Upper lobe of left lung (tissue), 4 donors: Measurements from ENCODE around the gene ROMO1.
"Not testable (repeated sequence)": the region's sequence is repeated elsewhere in the genome, so short reads cannot be mapped to it uniquely, and the experiment has no call there.

Experiments
- CTCF ChIP-seq, 6 experiments: fragments of 450-650 bp in 4 of 6; fragments of 200-600 bp in 2 of 6; sonication (generic) in 2 of 6; IDR thresholded peaks; one replicate each; pipeline ENCODE4 v1.5.1; 2016 to 2019; ENCODE audit warnings: antibody characterized with exemption in 6 of 6
- POLR2A ChIP-seq, 4 donors: fragments of 450-650 bp; IDR thresholded peaks; one replicate each; pipeline ENCODE4 v1.5.1; 2016 to 2017; ENCODE audit warnings: antibody characterized with exemption in 4 of 4, mild to moderate bottlenecking in 2 of 4

GRCh38 chr20:35718321-35718720 lies 19.1 kb downstream of the ROMO1 start:
- not testable (repeated sequence) for TF ChIP-seq CTCF, POLR2A (IDR thresholded peaks at IDR 0.05)
